Ishikawa (cell line): ENCODE data around the gene PRKN.

Experiments used
- CEBPB ChIP-seq: IDR thresholded peaks from 2 replicates; pipeline ENCODE4 v1.6.1; 2012
- CREB1 ChIP-seq: IDR thresholded peaks from 2 replicates; pipeline ENCODE4 v1.6.1; 2012; ENCODE audit warnings: low read depth
- EGR1 ChIP-seq: IDR thresholded peaks from 2 replicates; pipeline ENCODE4 v1.6.1; 2012
- EP300 ChIP-seq: IDR thresholded peaks from 2 replicates; pipeline ENCODE4 v1.6.1; 2012; ENCODE audit warnings: borderline replicate concordance
- FOXM1 ChIP-seq: IDR thresholded peaks from 2 replicates; pipeline ENCODE4 v1.6.1; 2012; ENCODE audit warnings: low read depth, borderline replicate concordance
- MAX ChIP-seq: IDR thresholded peaks from 2 replicates; pipeline ENCODE4 v1.6.1; 2012
- NFIC ChIP-seq: IDR thresholded peaks from 2 replicates; pipeline ENCODE4 v1.6.1; 2012
- RAD21 ChIP-seq: IDR thresholded peaks from 2 replicates; pipeline ENCODE4 v1.6.1; 2012; ENCODE audit warnings: low read depth
- TAF1 ChIP-seq: IDR thresholded peaks from 2 replicates; pipeline ENCODE4 v1.6.1; 2012; ENCODE audit warnings: low read depth, mild to moderate bottlenecking
- TCF12 ChIP-seq: IDR thresholded peaks from 2 replicates; pipeline ENCODE4 v1.6.1; 2012; ENCODE audit warnings: low read depth
- TEAD4 ChIP-seq: IDR thresholded peaks from 2 replicates; pipeline ENCODE4 v1.6.1; 2012
- USF1 ChIP-seq: IDR thresholded peaks from 2 replicates; pipeline ENCODE4 v1.6.1; 2012
- YY1 ChIP-seq: IDR thresholded peaks from 2 replicates; pipeline ENCODE4 v1.6.1; 2012; ENCODE audit warnings: low read depth
- ZBTB7A ChIP-seq: IDR thresholded peaks from 2 replicates; pipeline ENCODE4 v1.6.1; 2012; ENCODE audit warnings: low read depth
- TF ChIP-seq, protein P1 (sequence below): IDR thresholded peaks from 2 replicates; pipeline ENCODE4 v1.6.1; 2012; ENCODE audit warnings: low read depth, mild to moderate bottlenecking

Gene PRKN

DNA sequence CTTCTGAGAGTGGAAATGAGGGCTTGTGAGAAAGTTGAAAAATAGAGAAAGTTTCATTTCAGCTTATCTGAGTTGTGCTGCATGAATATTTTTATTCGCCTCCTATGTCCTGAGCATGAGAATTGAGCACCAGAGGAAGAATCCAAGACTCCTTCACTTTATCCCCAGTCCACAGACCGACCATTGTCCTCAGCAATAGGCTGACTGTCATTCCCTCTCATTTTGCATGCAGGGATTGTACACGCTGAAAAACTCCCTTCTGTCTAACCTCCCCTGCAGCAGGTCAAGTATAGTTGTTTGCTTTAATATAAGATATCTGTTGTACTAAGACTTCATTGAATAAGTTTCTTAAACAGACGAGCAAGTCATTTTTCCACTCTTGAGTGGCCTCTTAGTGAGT lies 437.6 kb downstream of the PRKN start:
- TF ChIP-seq CREB1 (no peak), CEBPB (no peak), NFIC (no peak), MAX (no peak), TEAD4 (no peak), EP300 (no peak), TCF12 (no peak), EGR1 (no peak), TAF1 (no peak), USF1 (no peak), ZBTB7A (no peak), FOXM1 (no peak), YY1 (no peak), RAD21 (no peak)
- TF ChIP-seq, protein P1, sequence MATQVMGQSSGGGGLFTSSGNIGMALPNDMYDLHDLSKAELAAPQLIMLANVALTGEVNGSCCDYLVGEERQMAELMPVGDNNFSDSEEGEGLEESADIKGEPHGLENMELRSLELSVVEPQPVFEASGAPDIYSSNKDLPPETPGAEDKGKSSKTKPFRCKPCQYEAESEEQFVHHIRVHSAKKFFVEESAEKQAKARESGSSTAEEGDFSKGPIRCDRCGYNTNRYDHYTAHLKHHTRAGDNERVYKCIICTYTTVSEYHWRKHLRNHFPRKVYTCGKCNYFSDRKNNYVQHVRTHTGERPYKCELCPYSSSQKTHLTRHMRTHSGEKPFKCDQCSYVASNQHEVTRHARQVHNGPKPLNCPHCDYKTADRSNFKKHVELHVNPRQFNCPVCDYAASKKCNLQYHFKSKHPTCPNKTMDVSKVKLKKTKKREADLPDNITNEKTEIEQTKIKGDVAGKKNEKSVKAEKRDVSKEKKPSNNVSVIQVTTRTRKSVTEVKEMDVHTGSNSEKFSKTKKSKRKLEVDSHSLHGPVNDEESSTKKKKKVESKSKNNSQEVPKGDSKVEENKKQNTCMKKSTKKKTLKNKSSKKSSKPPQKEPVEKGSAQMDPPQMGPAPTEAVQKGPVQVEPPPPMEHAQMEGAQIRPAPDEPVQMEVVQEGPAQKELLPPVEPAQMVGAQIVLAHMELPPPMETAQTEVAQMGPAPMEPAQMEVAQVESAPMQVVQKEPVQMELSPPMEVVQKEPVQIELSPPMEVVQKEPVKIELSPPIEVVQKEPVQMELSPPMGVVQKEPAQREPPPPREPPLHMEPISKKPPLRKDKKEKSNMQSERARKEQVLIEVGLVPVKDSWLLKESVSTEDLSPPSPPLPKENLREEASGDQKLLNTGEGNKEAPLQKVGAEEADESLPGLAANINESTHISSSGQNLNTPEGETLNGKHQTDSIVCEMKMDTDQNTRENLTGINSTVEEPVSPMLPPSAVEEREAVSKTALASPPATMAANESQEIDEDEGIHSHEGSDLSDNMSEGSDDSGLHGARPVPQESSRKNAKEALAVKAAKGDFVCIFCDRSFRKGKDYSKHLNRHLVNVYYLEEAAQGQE = no peak

DNA sequence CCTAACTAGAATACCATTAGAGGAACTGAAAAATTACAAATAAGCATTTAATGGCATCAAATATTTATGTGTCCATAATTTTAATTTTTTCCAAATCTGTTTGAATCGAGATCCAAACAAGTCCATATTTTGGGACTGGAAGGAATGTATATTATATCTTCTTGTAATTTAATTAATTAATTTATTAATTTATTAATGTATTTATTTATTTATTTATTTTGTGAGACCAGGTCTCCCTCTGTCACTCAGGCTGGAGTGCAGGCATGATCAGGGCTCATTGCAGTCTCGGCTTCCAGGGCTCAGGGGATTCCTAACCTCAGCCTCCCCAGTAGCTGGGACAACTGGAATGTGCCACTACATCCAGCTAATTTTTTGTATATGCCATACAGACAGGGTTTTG lies 453.6 kb downstream of the PRKN start:
- no peak for TF ChIP-seq USF1
- TF ChIP-seq NFIC = no peak
- no peak for TF ChIP-seq TAF1
- TF ChIP-seq EGR1 = no peak
- no peak for TF ChIP-seq EP300
- no peak for TF ChIP-seq CREB1
- no peak for TF ChIP-seq RAD21

- TF ChIP-seq TCF12 = no peak
These were observed 455.6 kb downstream of the PRKN start for GRCh38 chr6:162271922-162272321.

GRCh38 chr6:162270966-162271365 lies 456.6 kb downstream of the PRKN start:
- TF ChIP-seq TEAD4 = no peak
- TF ChIP-seq EGR1 = no peak

GRCh38 chr6:162267641-162268040 lies 459.9 kb downstream of the PRKN start:
- TF ChIP-seq CREB1 = no peak
- TF ChIP-seq TAF1 = no peak
- no peak for TF ChIP-seq EP300
- no peak for TF ChIP-seq TEAD4
- TF ChIP-seq RAD21 = no peak
- no peak for TF ChIP-seq EGR1
- no peak for TF ChIP-seq TCF12
- no peak for TF ChIP-seq CEBPB
- no peak for TF ChIP-seq FOXM1
- no peak for TF ChIP-seq YY1
- TF ChIP-seq MAX = no peak
- no peak for TF ChIP-seq ZBTB7A
- no peak for TF ChIP-seq NFIC

DNA sequence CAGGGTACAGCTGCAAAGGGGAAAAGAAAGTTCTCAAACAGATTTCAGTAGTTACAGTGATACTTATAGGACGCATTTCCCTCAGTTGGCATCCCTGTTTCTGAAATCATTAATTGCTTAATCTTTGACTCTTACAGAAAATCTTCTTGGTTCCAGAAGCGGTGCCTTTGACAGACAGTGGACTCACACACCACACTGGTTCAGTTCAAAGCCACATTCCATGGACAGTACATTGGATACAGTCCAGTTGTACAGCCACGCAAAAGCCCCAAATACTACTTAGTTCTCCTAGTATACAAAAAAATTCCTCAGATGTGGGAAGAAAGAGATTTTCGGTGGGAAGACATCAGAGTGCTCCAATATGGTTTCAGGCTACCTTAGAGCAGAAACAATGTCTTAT lies 460.4 kb downstream of the PRKN start:
- no peak for TF ChIP-seq MAX
- TF ChIP-seq FOXM1 = no peak
- no peak for TF ChIP-seq ZBTB7A
- TF ChIP-seq, protein P1 = no peak
- no peak for TF ChIP-seq TEAD4
- no peak for TF ChIP-seq CEBPB
- no peak for TF ChIP-seq CREB1
- no peak for TF ChIP-seq TCF12
- no peak for TF ChIP-seq YY1
- TF ChIP-seq EGR1 = no peak
- no peak for TF ChIP-seq NFIC
- no peak for TF ChIP-seq EP300
- no peak for TF ChIP-seq USF1
- TF ChIP-seq TAF1 = no peak
- TF ChIP-seq RAD21 = no peak
